Esophagus muscularis mucosa (tissue), 4 donors: Measurements from ENCODE around the gene HSPA1B. TPM values are rescaled to one million over a fixed set of nuclear protein-coding genes. Genes with fewer than 3 reads are reported as not detected.

ENCODE experiments used
- DNase-seq: peaks from one replicate; pipeline ENCODE4 v3.0.0-alpha.2; 2017; ENCODE audit errors: extremely low spot score
- H3K27ac ChIP-seq, 4 donors: fragments of 200-600 bp; sonication (generic); replicated peaks in 1 of 4; 1 replicate in 3 of 4; 2 replicates in 1 of 4; pipeline ENCODE4 v1.5.1; 2016 to 2019; ENCODE audit warnings: mild to moderate bottlenecking in 1 of 4
- H3K27me3 ChIP-seq, 4 donors: fragments of 200-600 bp; sonication (generic); one replicate each; pipeline versions ENCODE4 v1.5.1 to v1.6.0; 2016 to 2019
- H3K36me3 ChIP-seq, 4 donors: fragments of 200-600 bp; sonication (generic); one replicate each; pipeline ENCODE4 v1.5.1; 2016 to 2019
- H3K4me1 ChIP-seq, 4 donors: fragments of 200-600 bp; sonication (generic); one replicate each; pipeline ENCODE4 v1.5.1; 2016 to 2019
- H3K4me3 ChIP-seq, 4 donors: fragments of 200-600 bp; sonication (generic); 1 replicate in 2 of 4; 2 replicates in 2 of 4; pipeline ENCODE4 v1.5.1; 2016 to 2019; ENCODE audit warnings: mild to moderate bottlenecking in 4 of 4, moderate library complexity in 1 of 4
- H3K9me3 ChIP-seq, 4 donors: fragments of 200-600 bp; sonication (generic); 1 replicate in 3 of 4; 2 replicates in 1 of 4; pipeline ENCODE4 v1.5.1; 2016 to 2019
- EP300 ChIP-seq: sonication (generic); formaldehyde crosslinking; IDR thresholded peaks from one replicate; pipeline ENCODE4 v1.6.1; 2017; ENCODE audit warnings: antibody characterized with exemption
- POLR2A ChIP-seq: fragments of 450-650 bp; IDR thresholded peaks from one replicate; pipeline ENCODE4 v1.6.1; 2017; ENCODE audit warnings: antibody characterized with exemption, moderate library complexity, mild to moderate bottlenecking, low read depth
- POLR2AphosphoS5 ChIP-seq, 2 donors: sonication (generic); formaldehyde crosslinking; IDR thresholded peaks; one replicate each; pipeline ENCODE4 v1.6.1; 2017; ENCODE audit warnings: antibody characterized with exemption in 2 of 2
- WGBS: methylation state at CpG from one replicate; pipeline ENCODE4 v1.1.5; 2018; 5-methylcytosine and 5-hydroxymethylcytosine counted together
- intact Hi-C: fragments of 100-400 bp; cut with DNase I; formaldehyde crosslinking; loops from one replicate; pipeline ENCODE4 v1.15.1; 2023
- total RNA-seq, 4 donors: library from RNA; depleted of rRNA; stranded (reverse); fragments of >200 nt; gene quantifications; one replicate each; pipeline versions ENCODE4 v1.1.0 to v1.2.1, GENCODE V29; 2016
- TF ChIP-seq, protein P1 (sequence below), 3 experiments: fragments of 200-600 bp in 2 of 3; fragments of 450-650 bp in 1 of 3; sonication (generic) in 2 of 3; IDR thresholded peaks; one replicate each; pipeline ENCODE4 v1.5.1; 2017 to 2019; ENCODE audit warnings: antibody characterized with exemption in 3 of 3, mild to moderate bottlenecking in 2 of 3, moderate library complexity in 1 of 3

Gene HSPA1B
- total RNA-seq, 4 donors from 2014 or later, result 120 to 315 (median 274) TPM

GRCh38 chr6:31780507-31781243, 46.9 kb upstream of the HSPA1B start:
- 78% methylated on average over 6 of the region's 20 CpGs for WGBS
- no peaks in the 10 kb centered on the region for H3K9me3 ChIP-seq
- peaks cover 48 to 80% (median 74%) of the 10 kb centered on the region in 4 donors for H3K36me3 ChIP-seq
- no peak for DNase-seq
- H3K27me3 ChIP-seq, result no peaks in the 10 kb centered on the region
- no peak overlapping the region for H3K4me3 ChIP-seq
- TF ChIP-seq POLR2AphosphoS5 (IDR thresholded peaks at IDR 0.05) (no peak), POLR2A (no peak), EP300 (no peak)
- TF ChIP-seq, protein P1, sequence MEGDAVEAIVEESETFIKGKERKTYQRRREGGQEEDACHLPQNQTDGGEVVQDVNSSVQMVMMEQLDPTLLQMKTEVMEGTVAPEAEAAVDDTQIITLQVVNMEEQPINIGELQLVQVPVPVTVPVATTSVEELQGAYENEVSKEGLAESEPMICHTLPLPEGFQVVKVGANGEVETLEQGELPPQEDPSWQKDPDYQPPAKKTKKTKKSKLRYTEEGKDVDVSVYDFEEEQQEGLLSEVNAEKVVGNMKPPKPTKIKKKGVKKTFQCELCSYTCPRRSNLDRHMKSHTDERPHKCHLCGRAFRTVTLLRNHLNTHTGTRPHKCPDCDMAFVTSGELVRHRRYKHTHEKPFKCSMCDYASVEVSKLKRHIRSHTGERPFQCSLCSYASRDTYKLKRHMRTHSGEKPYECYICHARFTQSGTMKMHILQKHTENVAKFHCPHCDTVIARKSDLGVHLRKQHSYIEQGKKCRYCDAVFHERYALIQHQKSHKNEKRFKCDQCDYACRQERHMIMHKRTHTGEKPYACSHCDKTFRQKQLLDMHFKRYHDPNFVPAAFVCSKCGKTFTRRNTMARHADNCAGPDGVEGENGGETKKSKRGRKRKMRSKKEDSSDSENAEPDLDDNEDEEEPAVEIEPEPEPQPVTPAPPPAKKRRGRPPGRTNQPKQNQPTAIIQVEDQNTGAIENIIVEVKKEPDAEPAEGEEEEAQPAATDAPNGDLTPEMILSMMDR (IDR thresholded peaks at IDR 0.05), result no peak
- H3K27ac ChIP-seq, result no peak overlapping the region
- intact Hi-C loops, result no loop called here
- peaks cover 10 to 16% (median 13%) of the 10 kb centered on the region in 4 donors for H3K4me1 ChIP-seq

- intact Hi-C loops, result no loop called here
- 90% methylated on average over 21 of the region's 23 CpGs for WGBS
Measured at GRCh38 chr6:31781244-31782125, 46.1 kb upstream of the HSPA1B start.

GRCh38 chr6:31782126-31782855, 45.2 kb upstream of the HSPA1B start:
- intact Hi-C loops, result no loop called here
- no peak overlapping the region for H3K4me3 ChIP-seq
- H3K9me3 ChIP-seq, result no peaks in the 10 kb centered on the region
- TF ChIP-seq, protein P1 (IDR thresholded peaks at IDR 0.05), result no peak
- TF ChIP-seq EP300, result no peak
- TF ChIP-seq POLR2AphosphoS5 (IDR thresholded peaks at IDR 0.05), result no peak
- no peak overlapping the region for H3K27ac ChIP-seq
- peaks cover 48 to 93% (median 84%) of the 10 kb centered on the region in 4 donors for H3K36me3 ChIP-seq
- H3K4me1 ChIP-seq, result peaks cover 3 to 4% (median 4%) of the 10 kb centered on the region in 4 donors
- WGBS, result 90% methylated on average over 28 of the region's 32 CpGs
- DNase-seq, result no peak
- H3K27me3 ChIP-seq, result no peaks in the 10 kb centered on the region

More at GRCh38 chr6:31781244-31782125, 46.1 kb upstream of the HSPA1B start:
- H3K27ac ChIP-seq, result no peak overlapping the region
- no peak for DNase-seq
- peaks cover 48 to 88% (median 80%) of the 10 kb centered on the region in 4 donors for H3K36me3 ChIP-seq
- no peaks in the 10 kb centered on the region for H3K27me3 ChIP-seq
- no peak overlapping the region for H3K4me3 ChIP-seq
- H3K4me1 ChIP-seq, result peaks cover 10 to 12% (median 12%) of the 10 kb centered on the region in 4 donors
- H3K9me3 ChIP-seq, result no peaks in the 10 kb centered on the region
- TF ChIP-seq, protein P1 (IDR thresholded peaks at IDR 0.05), result no peak
- TF ChIP-seq EP300, result no peak
- TF ChIP-seq POLR2AphosphoS5 (IDR thresholded peaks at IDR 0.05), result no peak
- no peak for TF ChIP-seq POLR2A

- no peaks in the 10 kb centered on the region for H3K27me3 ChIP-seq
- no peaks in the 10 kb centered on the region for H3K4me1 ChIP-seq
- H3K27ac ChIP-seq, result no peak overlapping the region
- DNase-seq, result no peak
- H3K9me3 ChIP-seq, result no peaks in the 10 kb centered on the region
- intact Hi-C loops, result no loop called here
- H3K4me3 ChIP-seq, result no peak overlapping the region
- peaks cover 41 to 93% (median 78%) of the 10 kb centered on the region in 4 donors for H3K36me3 ChIP-seq
- TF ChIP-seq POLR2A (no peak), EP300 (no peak), POLR2AphosphoS5 (IDR thresholded peaks at IDR 0.05) (no peak)
- TF ChIP-seq, protein P1 (IDR thresholded peaks at IDR 0.05), result no peak
- 94% methylated on average over 15 of the region's 15 CpGs for WGBS
Measured at GRCh38 chr6:31784098-31784925, 43.2 kb upstream of the HSPA1B start.
